ENCODE data around the gene HSPA12A.

HSPA12A gene

DNA sequence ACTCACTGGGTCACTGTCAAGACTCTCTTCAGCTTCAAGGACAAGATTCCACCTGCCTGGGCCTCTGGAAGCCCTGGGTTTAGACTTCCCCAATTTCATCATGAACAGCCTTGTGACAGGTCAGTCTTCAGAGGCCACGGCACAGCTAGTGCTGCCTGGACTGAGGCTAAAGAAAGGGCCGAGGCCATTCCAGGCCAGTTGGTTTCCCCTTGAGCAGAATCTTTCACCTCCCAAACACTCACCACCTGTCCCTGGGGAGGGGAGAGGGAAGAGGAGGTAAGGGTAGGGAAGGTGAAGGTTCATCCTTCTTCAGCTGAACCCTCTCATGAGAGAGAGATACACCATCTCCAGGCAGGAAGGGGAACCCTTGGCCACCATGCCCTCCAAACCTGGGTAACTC lies 24.3 kb downstream of the HSPA12A start:
- no peaks in the 10 kb centered on the region for H3K9me3 ChIP-seq
- H3K27ac ChIP-seq = no peak overlapping the region
- no peaks in the 10 kb centered on the region for H3K36me3 ChIP-seq
- TF ChIP-seq, protein P1, sequence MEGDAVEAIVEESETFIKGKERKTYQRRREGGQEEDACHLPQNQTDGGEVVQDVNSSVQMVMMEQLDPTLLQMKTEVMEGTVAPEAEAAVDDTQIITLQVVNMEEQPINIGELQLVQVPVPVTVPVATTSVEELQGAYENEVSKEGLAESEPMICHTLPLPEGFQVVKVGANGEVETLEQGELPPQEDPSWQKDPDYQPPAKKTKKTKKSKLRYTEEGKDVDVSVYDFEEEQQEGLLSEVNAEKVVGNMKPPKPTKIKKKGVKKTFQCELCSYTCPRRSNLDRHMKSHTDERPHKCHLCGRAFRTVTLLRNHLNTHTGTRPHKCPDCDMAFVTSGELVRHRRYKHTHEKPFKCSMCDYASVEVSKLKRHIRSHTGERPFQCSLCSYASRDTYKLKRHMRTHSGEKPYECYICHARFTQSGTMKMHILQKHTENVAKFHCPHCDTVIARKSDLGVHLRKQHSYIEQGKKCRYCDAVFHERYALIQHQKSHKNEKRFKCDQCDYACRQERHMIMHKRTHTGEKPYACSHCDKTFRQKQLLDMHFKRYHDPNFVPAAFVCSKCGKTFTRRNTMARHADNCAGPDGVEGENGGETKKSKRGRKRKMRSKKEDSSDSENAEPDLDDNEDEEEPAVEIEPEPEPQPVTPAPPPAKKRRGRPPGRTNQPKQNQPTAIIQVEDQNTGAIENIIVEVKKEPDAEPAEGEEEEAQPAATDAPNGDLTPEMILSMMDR (IDR thresholded peaks at IDR 0.05) = no peak
- H3K4me1 ChIP-seq = peaks cover 0 to 22% (median 2%) of the 10 kb centered on the region in 4 donors
- H3K4me3 ChIP-seq = no peak overlapping the region
- DNase-seq = peak in 1 of 2 donors; percentile 21
- H3K27me3 ChIP-seq = no peaks in the 10 kb centered on the region
- intact Hi-C loops (cut with DNase I; ENCODE audit: low total_unique reads) = no loop called here

DNA sequence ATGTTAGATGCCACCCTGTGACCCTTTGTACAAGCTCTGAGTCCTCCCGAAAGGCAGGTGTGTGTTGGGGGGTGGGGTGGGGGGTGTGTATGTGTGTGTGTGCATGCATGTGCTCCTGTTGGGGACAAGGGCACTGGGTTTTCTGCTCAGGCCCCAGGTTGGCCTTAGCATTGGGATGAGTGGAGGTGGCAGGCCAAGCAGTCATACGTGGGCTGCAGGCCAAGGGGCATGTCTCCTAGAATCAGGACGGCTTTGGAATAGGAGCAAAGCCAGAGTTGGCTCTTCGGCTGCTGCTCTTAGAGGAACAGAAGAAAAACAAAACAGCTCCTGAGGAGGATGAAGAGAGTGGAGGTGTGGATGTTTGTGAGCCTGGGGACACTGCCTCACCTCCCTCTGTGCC lies 26.0 kb downstream of the HSPA12A start:
- H3K9me3 ChIP-seq = no peaks in the 10 kb centered on the region
- DNase-seq = no peak
- peaks cover 0 to 22% (median 2%) of the 10 kb centered on the region in 4 donors for H3K4me1 ChIP-seq
- H3K36me3 ChIP-seq = no peaks in the 10 kb centered on the region
- TF ChIP-seq, protein P1 (IDR thresholded peaks at IDR 0.05) = no peak
- no peak overlapping the region for H3K27ac ChIP-seq
- H3K4me3 ChIP-seq = no peak overlapping the region
- no peaks in the 10 kb centered on the region for H3K27me3 ChIP-seq
- intact Hi-C loops (cut with DNase I; ENCODE audit: low total_unique reads) = no loop called here

DNA sequence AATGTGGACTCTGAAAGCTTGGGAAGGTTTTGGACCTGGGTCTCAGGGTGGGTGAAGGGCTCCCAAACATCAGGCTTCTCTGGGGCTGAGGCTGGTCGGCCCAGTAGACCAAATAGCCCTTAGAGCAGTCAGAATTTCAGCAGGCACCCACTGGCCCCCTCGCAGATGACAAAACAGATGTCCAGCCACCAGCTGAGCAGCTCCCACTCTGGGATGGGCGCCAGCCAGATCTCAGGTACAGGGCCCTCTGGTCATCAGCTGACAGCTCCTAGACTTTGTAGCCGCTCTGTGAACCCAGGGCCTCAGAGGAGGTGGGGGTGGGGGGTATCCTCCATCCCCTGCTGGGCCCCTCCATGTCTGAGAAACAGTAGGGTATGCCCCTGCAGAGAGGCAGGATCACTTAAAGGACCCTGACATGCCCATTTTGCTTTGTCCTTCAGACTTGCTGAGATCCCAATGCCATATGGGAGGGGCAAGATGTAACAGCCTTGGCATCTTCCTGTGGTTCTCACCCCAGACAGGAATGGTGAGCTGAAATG lies 26.5 kb downstream of the HSPA12A start:
- TF ChIP-seq, protein P1 (IDR thresholded peaks at IDR 0.05) = no peak
- DNase-seq = no peak
- no peak overlapping the region for H3K4me3 ChIP-seq
- intact Hi-C loops (cut with DNase I; ENCODE audit: low total_unique reads) = no loop called here
- H3K36me3 ChIP-seq = no peaks in the 10 kb centered on the region
- no peak overlapping the region for H3K27ac ChIP-seq
- no peaks in the 10 kb centered on the region for H3K27me3 ChIP-seq
- H3K9me3 ChIP-seq = no peaks in the 10 kb centered on the region
- peaks cover 0 to 22% (median 2%) of the 10 kb centered on the region in 4 donors for H3K4me1 ChIP-seq

DNA sequence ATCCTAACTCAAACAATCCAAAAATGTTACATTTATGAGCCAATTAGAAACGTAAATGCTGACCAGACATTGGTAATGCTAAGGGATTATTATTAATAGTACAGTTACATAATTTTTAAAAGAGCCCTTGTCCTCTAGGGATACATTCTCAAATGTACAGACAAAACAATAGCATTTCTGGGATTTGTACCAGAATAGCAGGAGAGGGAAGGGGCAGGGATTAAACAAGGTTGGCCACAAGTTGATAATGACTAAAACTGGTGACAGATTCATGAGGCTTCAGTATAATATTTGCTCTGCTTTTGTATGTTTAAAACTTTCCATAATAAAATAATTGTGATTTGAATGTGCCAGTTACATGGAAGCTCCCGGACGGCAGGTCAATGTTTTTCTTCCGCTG lies 27.0 kb downstream of the HSPA12A start:
- no peak for DNase-seq
- Histone ChIP-seq H3K27me3 (no peaks in the 10 kb centered on the region), H3K36me3 (no peaks in the 10 kb centered on the region), H3K9me3 (no peaks in the 10 kb centered on the region), H3K4me1 (peaks cover 0 to 22% (median 2%) of the 10 kb centered on the region in 4 donors), H3K27ac (no peak overlapping the region), H3K4me3 (no peak overlapping the region)
- TF ChIP-seq, protein P1 (IDR thresholded peaks at IDR 0.05) = no peak
- intact Hi-C loops (cut with DNase I; ENCODE audit: low total_unique reads) = no loop called here

DNA sequence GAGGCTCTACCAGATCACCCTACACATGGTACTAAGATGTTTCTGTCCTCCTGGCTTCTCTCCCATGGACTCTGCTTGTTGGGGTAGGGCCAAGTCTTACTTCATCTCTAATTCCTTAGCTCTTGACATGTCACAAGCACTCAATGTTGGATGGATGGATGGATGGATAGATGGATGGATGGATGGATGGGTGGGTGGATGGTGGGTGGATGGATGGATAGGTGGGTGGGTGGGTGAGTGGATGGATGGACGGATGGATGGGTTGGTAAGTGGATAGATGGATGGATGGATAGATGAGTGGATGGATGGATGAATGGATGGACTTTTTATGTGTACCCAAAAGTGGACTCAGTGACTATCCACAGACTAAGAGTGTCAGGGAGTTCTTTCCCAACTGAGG lies 28.5 kb downstream of the HSPA12A start:
- Histone ChIP-seq H3K27me3 (no peaks in the 10 kb centered on the region), H3K36me3 (no peaks in the 10 kb centered on the region), H3K4me1 (peaks cover 0 to 24% (median 2%) of the 10 kb centered on the region in 4 donors), H3K4me3 (no peak overlapping the region), H3K9me3 (no peaks in the 10 kb centered on the region), H3K27ac (no peak overlapping the region)
- intact Hi-C loops (cut with DNase I; ENCODE audit: low total_unique reads) = no loop called here
- DNase-seq = no peak
- TF ChIP-seq, protein P1 (IDR thresholded peaks at IDR 0.05) = no peak
